Raji (cell line): Measurements from ENCODE around the gene C1orf115.

ENCODE experiments used
- POLR2A ChIP-seq: IDR thresholded peaks from 2 replicates; pipeline ENCODE4 v1.6.1; 2011; ENCODE audit warnings: low read depth, low read length, control low read depth; ENCODE audit not compliant: insufficient read depth

The C1orf115 gene

GRCh38 chr1:220706480-220706879, 16.3 kb downstream of the C1orf115 start:
- no peak for TF ChIP-seq POLR2A

- TF ChIP-seq POLR2A = no peak
Observed at GRCh38 chr1:220707160-220707559, 17.0 kb downstream of the C1orf115 start.

- no peak for TF ChIP-seq POLR2A
Observed at GRCh38 chr1:220708244-220708643, 18.1 kb downstream of the C1orf115 start.

- no peak for TF ChIP-seq POLR2A
Observed at GRCh38 chr1:220708936-220709801, 19.0 kb downstream of the C1orf115 start.

- no peak for TF ChIP-seq POLR2A
Observed at GRCh38 chr1:220710333-220710732, 20.2 kb downstream of the C1orf115 start.

- no peak for TF ChIP-seq POLR2A
Observed at GRCh38 chr1:220711056-220711809, 21.1 kb downstream of the C1orf115 start.

GRCh38 chr1:220717800-220718640, 27.9 kb downstream of the C1orf115 start:
- TF ChIP-seq POLR2A = no peak

GRCh38 chr1:220726634-220727033, 36.5 kb downstream of the C1orf115 start:
- no peak for TF ChIP-seq POLR2A

- no peak for TF ChIP-seq POLR2A
Observed at GRCh38 chr1:220727519-220727918, 37.4 kb downstream of the C1orf115 start.

GRCh38 chr1:220730486-220730885, 40.3 kb downstream of the C1orf115 start:
- TF ChIP-seq POLR2A = no peak

- no peak for TF ChIP-seq POLR2A
Observed at GRCh38 chr1:220732137-220732536, 42.0 kb downstream of the C1orf115 start.

GRCh38 chr1:220732621-220733020, 42.5 kb downstream of the C1orf115 start:
- no peak for TF ChIP-seq POLR2A

- no peak for TF ChIP-seq POLR2A
Observed at GRCh38 chr1:220733086-220733601, 43.0 kb downstream of the C1orf115 start.

- no peak for TF ChIP-seq POLR2A
Observed at GRCh38 chr1:220734571-220735326, 44.6 kb downstream of the C1orf115 start.
